Measurements from ENCODE around the gene COPB2.
"Not testable (repeated sequence)": the region's sequence is repeated elsewhere in the genome, so short reads cannot be mapped to it uniquely, and the experiment has no call there.

Gene COPB2

DNA sequence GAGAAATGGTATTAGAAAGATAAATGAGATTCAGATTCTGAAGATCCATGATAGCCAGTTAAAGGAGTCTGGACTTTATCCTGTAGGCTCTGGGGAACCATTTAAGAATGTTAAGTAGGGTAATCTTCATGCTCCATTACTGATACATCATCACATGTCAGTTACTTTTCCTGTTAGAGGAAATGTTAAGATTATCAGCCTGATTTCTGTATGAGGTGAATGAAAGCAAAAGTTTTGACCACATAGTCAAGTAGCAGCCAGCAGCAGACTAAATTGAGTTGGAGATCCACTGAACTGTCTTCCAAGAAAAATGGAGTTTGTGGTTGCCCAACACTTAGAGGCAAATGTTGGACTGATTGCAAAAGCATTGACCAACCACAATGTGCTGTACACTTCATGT, 4.7 kb upstream of the COPB2 start:
- Histone ChIP-seq H2AFZ (ENCODE audit: low read length) (no peak overlapping the region), H3K4me1 (ENCODE audit: insufficient read depth, low read length, poor library complexity, severe bottlenecking) (peaks cover 19% of the 10 kb centered on the region), H3F3A (ENCODE audit: low read depth) (no peaks in the 10 kb centered on the region), H3K9me3 (ENCODE audit: insufficient read depth, low read depth, low read length) (no peaks in the 10 kb centered on the region), H3K79me2 (ENCODE audit: insufficient read depth, low read length) (peaks cover 10% of the 10 kb centered on the region), H3K36me3 (ENCODE audit: insufficient read depth, low read length) (no peaks in the 10 kb centered on the region), H4K20me1 (ENCODE audit: insufficient read depth, low read length, poor library complexity, severe bottlenecking) (peaks cover 3% of the 10 kb centered on the region), H3K9me2 (replicated peaks; ENCODE audit: low read depth, low read length) (no peaks in the 10 kb centered on the region), H3K4me2 (ENCODE audit: low read depth, low read length, poor library complexity, severe bottlenecking) (peak overlapping the region; percentile 10), H3K9ac (ENCODE audit: low read depth, low read length, poor library complexity, severe bottlenecking) (no peak overlapping the region), H3K4me3 (ENCODE audit: low read length, poor library complexity, severe bottlenecking) (no peak overlapping the region), H3K27me3 (ENCODE audit: insufficient read depth, low read length, poor library complexity, severe bottlenecking) (no peaks in the 10 kb centered on the region)
- TF ChIP-seq, protein P1, sequence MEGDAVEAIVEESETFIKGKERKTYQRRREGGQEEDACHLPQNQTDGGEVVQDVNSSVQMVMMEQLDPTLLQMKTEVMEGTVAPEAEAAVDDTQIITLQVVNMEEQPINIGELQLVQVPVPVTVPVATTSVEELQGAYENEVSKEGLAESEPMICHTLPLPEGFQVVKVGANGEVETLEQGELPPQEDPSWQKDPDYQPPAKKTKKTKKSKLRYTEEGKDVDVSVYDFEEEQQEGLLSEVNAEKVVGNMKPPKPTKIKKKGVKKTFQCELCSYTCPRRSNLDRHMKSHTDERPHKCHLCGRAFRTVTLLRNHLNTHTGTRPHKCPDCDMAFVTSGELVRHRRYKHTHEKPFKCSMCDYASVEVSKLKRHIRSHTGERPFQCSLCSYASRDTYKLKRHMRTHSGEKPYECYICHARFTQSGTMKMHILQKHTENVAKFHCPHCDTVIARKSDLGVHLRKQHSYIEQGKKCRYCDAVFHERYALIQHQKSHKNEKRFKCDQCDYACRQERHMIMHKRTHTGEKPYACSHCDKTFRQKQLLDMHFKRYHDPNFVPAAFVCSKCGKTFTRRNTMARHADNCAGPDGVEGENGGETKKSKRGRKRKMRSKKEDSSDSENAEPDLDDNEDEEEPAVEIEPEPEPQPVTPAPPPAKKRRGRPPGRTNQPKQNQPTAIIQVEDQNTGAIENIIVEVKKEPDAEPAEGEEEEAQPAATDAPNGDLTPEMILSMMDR (conservative IDR thresholded peaks at IDR 0.05; ENCODE audit: low read length): no peak
- TF ChIP-seq EZH2phosphoT487 (IDR thresholded peaks at IDR 0.05; ENCODE audit: borderline replicate concordance): no peak

GRCh38 chr3:139388821-139389551, 461 bp downstream of the COPB2 start:
- Histone ChIP-seq H3K4me3 (ENCODE audit: low read length, poor library complexity, severe bottlenecking) (peak overlapping the region; percentile 92), H3K79me2 (ENCODE audit: insufficient read depth, low read length) (peaks cover 61% of the 10 kb centered on the region), H3K9ac (ENCODE audit: low read depth, low read length, poor library complexity, severe bottlenecking) (peak overlapping the region; percentile 93), H4K20me1 (ENCODE audit: insufficient read depth, low read length, poor library complexity, severe bottlenecking) (peaks cover 34% of the 10 kb centered on the region), H2AFZ (ENCODE audit: low read length) (peak overlapping the region; percentile 87), H3K9me2 (replicated peaks; ENCODE audit: low read depth, low read length) (no peaks in the 10 kb centered on the region), H3K36me3 (ENCODE audit: insufficient read depth, low read length) (no peaks in the 10 kb centered on the region), H3K4me1 (ENCODE audit: insufficient read depth, low read length, poor library complexity, severe bottlenecking) (peaks cover 31% of the 10 kb centered on the region), H3K9me3 (ENCODE audit: insufficient read depth, low read depth, low read length) (no peaks in the 10 kb centered on the region), H3F3A (ENCODE audit: low read depth) (no peaks in the 10 kb centered on the region), H3K27me3 (ENCODE audit: insufficient read depth, low read length, poor library complexity, severe bottlenecking) (no peaks in the 10 kb centered on the region), H3K4me2 (ENCODE audit: low read depth, low read length, poor library complexity, severe bottlenecking) (peak overlapping the region; percentile 71)
- TF ChIP-seq EZH2phosphoT487 (IDR thresholded peaks at IDR 0.05; ENCODE audit: borderline replicate concordance): no peak
- TF ChIP-seq, protein P1 (conservative IDR thresholded peaks at IDR 0.05; ENCODE audit: low read length): no peak

- TF ChIP-seq, protein P1 (conservative IDR thresholded peaks at IDR 0.05; ENCODE audit: low read length): no peak
- TF ChIP-seq EZH2phosphoT487 (IDR thresholded peaks at IDR 0.05; ENCODE audit: borderline replicate concordance): no peak
- Histone ChIP-seq H3K79me2 (ENCODE audit: insufficient read depth, low read length) (peaks cover 68% of the 10 kb centered on the region), H3K9ac (ENCODE audit: low read depth, low read length, poor library complexity, severe bottlenecking) (peak overlapping the region; percentile 93), H3K27me3 (ENCODE audit: insufficient read depth, low read length, poor library complexity, severe bottlenecking) (no peaks in the 10 kb centered on the region), H3K36me3 (ENCODE audit: insufficient read depth, low read length) (peaks cover 4% of the 10 kb centered on the region; the same call in 1 of the 2 replicates), H3K9me3 (ENCODE audit: insufficient read depth, low read depth, low read length) (no peaks in the 10 kb centered on the region), H4K20me1 (ENCODE audit: insufficient read depth, low read length, poor library complexity, severe bottlenecking) (peaks cover 40% of the 10 kb centered on the region), H2AFZ (ENCODE audit: low read length) (no peak overlapping the region), H3K4me1 (ENCODE audit: insufficient read depth, low read length, poor library complexity, severe bottlenecking) (peaks cover 32% of the 10 kb centered on the region), H3K4me3 (ENCODE audit: low read length, poor library complexity, severe bottlenecking) (peak overlapping the region; percentile 92), H3F3A (ENCODE audit: low read depth) (no peaks in the 10 kb centered on the region), H3K4me2 (ENCODE audit: low read depth, low read length, poor library complexity, severe bottlenecking) (peak overlapping the region; percentile 71), H3K9me2 (replicated peaks; ENCODE audit: low read depth, low read length) (no peaks in the 10 kb centered on the region)
Observed at GRCh38 chr3:139388077-139388476, 1.4 kb downstream of the COPB2 start.

- not testable (repeated sequence) for H3K4me3 ChIP-seq (ENCODE audit: low read length, poor library complexity, severe bottlenecking); H3F3A ChIP-seq (ENCODE audit: low read depth); H3K9me2 ChIP-seq (replicated peaks; ENCODE audit: low read depth, low read length); H3K9ac ChIP-seq (ENCODE audit: low read depth, low read length, poor library complexity, severe bottlenecking); H2AFZ ChIP-seq (ENCODE audit: low read length); H3K27me3 ChIP-seq (ENCODE audit: insufficient read depth, low read length, poor library complexity, severe bottlenecking); H3K9me3 ChIP-seq (ENCODE audit: insufficient read depth, low read depth, low read length)
- Histone ChIP-seq H3K4me1 (ENCODE audit: insufficient read depth, low read length, poor library complexity, severe bottlenecking) (peaks cover 31% of the 10 kb centered on the region), H3K79me2 (ENCODE audit: insufficient read depth, low read length) (peaks cover 75% of the 10 kb centered on the region), H3K4me2 (ENCODE audit: low read depth, low read length, poor library complexity, severe bottlenecking) (peak overlapping the region; percentile 49), H3K36me3 (ENCODE audit: insufficient read depth, low read length) (peaks cover 48% of the 10 kb centered on the region; the same call in 1 of the 2 replicates), H4K20me1 (ENCODE audit: insufficient read depth, low read length, poor library complexity, severe bottlenecking) (peaks cover 37% of the 10 kb centered on the region)
Observed at GRCh38 chr3:139382291-139382690, 7.2 kb downstream of the COPB2 start.

Data from Loucy (cell line).